Neuronal stem cell (in vitro differentiated cells): ENCODE results near the gene MAPK1. TPM values are rescaled to one million over a fixed set of nuclear protein-coding genes. Genes with fewer than 3 reads are reported as not detected.

Source experiments
- DNase-seq: peaks from one replicate; pipeline ENCODE4 v3.0.0-alpha.2; 2013; ENCODE audit warnings: low spot score
- H2AFZ ChIP-seq: one replicate; pipeline ENCODE4 v1.6.1; 2013; ENCODE audit warnings: mild to moderate bottlenecking, low read length, inconsistent platforms
- H2AK5ac ChIP-seq: 2 replicates; pipeline ENCODE4 v1.6.1; 2013; ENCODE audit warnings: low read depth, mild to moderate bottlenecking, inconsistent platforms, low read length, moderate library complexity, mixed read lengths
- H2BK120ac ChIP-seq: 2 replicates; pipeline ENCODE4 v1.6.1; 2013; ENCODE audit warnings: low read depth, mild to moderate bottlenecking, inconsistent platforms, low read length, moderate library complexity, mixed read lengths
- H2BK12ac ChIP-seq: one replicate; pipeline ENCODE4 v1.6.1; 2013; ENCODE audit warnings: low read length, inconsistent platforms
- H2BK15ac ChIP-seq: 2 replicates; pipeline ENCODE4 v1.6.1; 2013; ENCODE audit warnings: mild to moderate bottlenecking, low read length, inconsistent platforms, mixed read lengths
- H2BK5ac ChIP-seq: one replicate; pipeline ENCODE4 v1.6.1; 2013; ENCODE audit warnings: inconsistent platforms, mild to moderate bottlenecking, low read length, moderate library complexity
- H3K14ac ChIP-seq: one replicate; pipeline ENCODE4 v1.6.1; 2013; ENCODE audit warnings: low read length, inconsistent platforms
- H3K18ac ChIP-seq: 2 replicates; pipeline ENCODE4 v1.6.1; 2013; ENCODE audit warnings: low read length, inconsistent platforms
- H3K23ac ChIP-seq: 2 replicates; pipeline ENCODE4 v1.6.1; 2013; ENCODE audit warnings: low read depth, mild to moderate bottlenecking, mixed read lengths, low read length, inconsistent platforms; ENCODE audit not compliant: poor library complexity
- H3K27ac ChIP-seq: replicated peaks from 3 replicates; pipeline ENCODE4 v1.5.1; 2013; ENCODE audit warnings: low read length, inconsistent platforms
- H3K27me3 ChIP-seq, 3 experiments: 2 replicates each; pipeline ENCODE4 v1.6.1; 2013; ENCODE audit warnings: low read length in 3 of 3, mild to moderate bottlenecking in 2 of 3, inconsistent platforms in 1 of 3, low read depth in 1 of 3, mixed read lengths in 1 of 3, moderate library complexity in 1 of 3; ENCODE audit not compliant: control insufficient read depth in 3 of 3, insufficient read depth in 3 of 3
- H3K36me3 ChIP-seq, 2 donors: replicated peaks in 1 of 2; 2 replicates each; pipeline ENCODE4 v1.6.1; 2013; ENCODE audit warnings: low read length in 2 of 2; ENCODE audit not compliant: control insufficient read depth in 2 of 2, insufficient read depth in 2 of 2
- H3K4ac ChIP-seq: 2 replicates; pipeline ENCODE4 v1.6.1; 2013; ENCODE audit warnings: inconsistent platforms, mild to moderate bottlenecking, low read length, moderate library complexity
- H3K4me1 ChIP-seq, 2 donors: 1 replicate in 1 of 2; 2 replicates in 1 of 2; pipeline ENCODE4 v1.6.1; 2013; ENCODE audit warnings: low read length in 2 of 2, low read depth in 1 of 2; ENCODE audit not compliant: control insufficient read depth in 2 of 2, insufficient read depth in 1 of 2
- H3K4me2 ChIP-seq: one replicate; pipeline ENCODE4 v1.6.1; 2013; ENCODE audit warnings: mild to moderate bottlenecking, low read length, inconsistent platforms; ENCODE audit not compliant: insufficient read depth, poor library complexity, severe bottlenecking
- H3K4me3 ChIP-seq, 2 donors: 2 replicates each; pipeline ENCODE4 v1.5.1; 2013; ENCODE audit warnings: low read length in 2 of 2, mild to moderate bottlenecking in 2 of 2, inconsistent platforms in 1 of 2, moderate library complexity in 1 of 2
- H3K79me1 ChIP-seq: one replicate; pipeline ENCODE4 v1.6.1; 2013; ENCODE audit warnings: low read depth, mild to moderate bottlenecking, inconsistent platforms, low read length, moderate library complexity
- H3K9ac ChIP-seq: one replicate; pipeline ENCODE4 v1.6.1; 2013; ENCODE audit warnings: mild to moderate bottlenecking, low read depth, low read length, inconsistent platforms; ENCODE audit not compliant: poor library complexity
- H3K9me3 ChIP-seq, 2 donors: replicated peaks in 1 of 2; 2 replicates each; pipeline versions ENCODE3 to v1.6.1; 2013; ENCODE audit warnings: low read length in 2 of 2, mild to moderate bottlenecking in 2 of 2, inconsistent platforms in 1 of 2, low read depth in 1 of 2, mixed read lengths in 1 of 2, moderate library complexity in 1 of 2; ENCODE audit not compliant: control insufficient read depth in 2 of 2, insufficient read depth in 1 of 2
- H4K8ac ChIP-seq: one replicate; pipeline ENCODE4 v1.6.1; 2013; ENCODE audit warnings: low read depth, mild to moderate bottlenecking, inconsistent platforms, low read length, moderate library complexity
- H4K91ac ChIP-seq: one replicate; pipeline ENCODE4 v1.6.1; 2013; ENCODE audit warnings: low read length, low read depth, mild to moderate bottlenecking, inconsistent platforms; ENCODE audit not compliant: poor library complexity
- WGBS, 2 donors: extraction: QIAGEN DNeasy Blood & Tissue Kit; methylation state at CpG; one replicate each; pipeline ENCODE4 v1.1.7; 2013; ENCODE audit warnings: missing lambda C conversion rate in 2 of 2, mixed read lengths in 1 of 2; ENCODE audit not compliant: insufficient read length in 2 of 2, insufficient replicate concordance in 1 of 2; ENCODE audit errors: extremely low coverage in 2 of 2; 5-methylcytosine and 5-hydroxymethylcytosine counted together
- small RNA-seq: library from polyadenylated mRNA; stranded (forward); fragments of <200 nt; extraction: miRNeasy Mini kit (QIAGEN cat#:217004); gene quantifications from one replicate; pipeline ENCODE3, GENCODE V24; 2013; ENCODE audit not compliant: insufficient read depth

MAPK1 gene

DNA sequence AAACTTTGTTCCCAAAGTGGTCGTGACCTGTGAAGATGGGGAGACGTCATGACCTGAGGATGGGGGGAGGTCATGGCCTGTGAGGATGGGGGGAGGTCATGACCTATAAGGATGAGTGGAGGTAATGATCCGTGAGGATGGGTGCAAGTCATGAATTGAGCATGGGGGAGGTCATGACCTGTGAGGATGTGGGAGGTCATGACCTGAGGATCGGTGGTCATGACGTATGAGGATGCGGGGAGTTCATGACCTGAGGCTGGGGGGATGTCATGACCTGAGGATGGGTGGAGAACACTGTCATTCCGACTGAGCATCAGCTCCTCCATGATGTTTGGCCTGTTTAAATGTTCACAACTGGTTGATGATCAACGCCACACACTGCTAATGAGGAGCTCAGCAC is 157.8 kb downstream of the MAPK1 start:
- Histone ChIP-seq H3K79me1 (peaks cover 5% of the 10 kb centered on the region), H4K8ac (no peak overlapping the region)
- WGBS, 2 donors = no CpG with 5 or more reads among the region's 8 CpGs

DNA sequence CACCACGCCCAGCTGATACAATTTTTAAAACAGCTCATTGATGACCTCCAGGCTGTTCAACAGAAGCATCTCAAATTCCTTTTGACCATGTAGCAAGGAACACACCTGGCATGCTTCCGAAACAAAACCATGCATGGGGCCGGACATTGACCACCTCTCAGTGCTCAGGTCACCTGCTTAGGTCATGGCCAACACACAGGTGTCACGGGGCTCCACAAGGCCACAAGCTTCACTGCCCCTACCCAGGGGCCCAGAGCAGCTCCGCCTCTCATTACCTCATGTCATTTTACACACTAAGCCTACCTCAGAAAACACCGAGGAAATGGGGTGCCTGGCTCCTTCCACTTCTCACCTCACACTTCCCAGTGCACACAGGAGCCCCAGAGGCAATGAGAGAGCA is 158.5 kb downstream of the MAPK1 start:
- H2AK5ac ChIP-seq = no peak overlapping the region
- peaks cover 0 to 1% of the 10 kb centered on the region in 2 donors for H3K4me1 ChIP-seq
- H2AFZ ChIP-seq = no peak overlapping the region
- no peak overlapping the region for H3K4me2 ChIP-seq
- no peak overlapping the region for H3K4ac ChIP-seq
- no peaks in the 10 kb centered on the region for H3K9me3 ChIP-seq
- no peak for DNase-seq
- H3K36me3 ChIP-seq = peaks cover 20 to 65% of the 10 kb centered on the region in 2 donors
- H3K27me3 ChIP-seq = no peaks in the 10 kb centered on the region
- H4K8ac ChIP-seq = no peak overlapping the region
- H3K9ac ChIP-seq = no peak overlapping the region
- H2BK12ac ChIP-seq = no peak overlapping the region
- peaks cover 2% of the 10 kb centered on the region for H3K79me1 ChIP-seq
- no peak overlapping the region for H3K14ac ChIP-seq
- peak overlapping the region; percentile 17 for H3K23ac ChIP-seq
- no peak overlapping the region for H3K4me3 ChIP-seq
- H4K91ac ChIP-seq = no peak overlapping the region
- no peak overlapping the region for H2BK5ac ChIP-seq
- H2BK15ac ChIP-seq = no peak overlapping the region
- H3K27ac ChIP-seq = no peak overlapping the region
- H2BK120ac ChIP-seq = no peak overlapping the region
- H3K18ac ChIP-seq = no peak overlapping the region
- no CpG with 5 or more reads among the region's 6 CpGs for WGBS, 2 donors

More for the DNA sequence above, 157.8 kb downstream of the MAPK1 start:
- no peak overlapping the region for H4K91ac ChIP-seq
- no peak overlapping the region for H2BK5ac ChIP-seq
- H3K27ac ChIP-seq = no peak overlapping the region
- peaks cover 0 to 1% of the 10 kb centered on the region in 2 donors for H3K4me1 ChIP-seq
- no peak overlapping the region for H2BK12ac ChIP-seq
- H3K4ac ChIP-seq = no peak overlapping the region
- H3K9ac ChIP-seq = no peak overlapping the region
- H3K36me3 ChIP-seq = peaks cover 18 to 67% of the 10 kb centered on the region in 2 donors
- H2BK15ac ChIP-seq = no peak overlapping the region
- no peak overlapping the region for H3K4me3 ChIP-seq
- H2AFZ ChIP-seq = no peak overlapping the region
- no peak overlapping the region for H2AK5ac ChIP-seq
- H3K9me3 ChIP-seq = no peaks in the 10 kb centered on the region
- no peak overlapping the region for H3K4me2 ChIP-seq
- DNase-seq = no peak
- H3K18ac ChIP-seq = no peak overlapping the region
- no peaks in the 10 kb centered on the region for H3K27me3 ChIP-seq
- no peak overlapping the region for H3K14ac ChIP-seq
- H2BK120ac ChIP-seq = no peak overlapping the region
- no peak overlapping the region for H3K23ac ChIP-seq

- Histone ChIP-seq H3K9ac (no peak overlapping the region), H4K8ac (no peak overlapping the region), H4K91ac (no peak overlapping the region), H3K23ac (no peak overlapping the region), H3K4me3 (no peak overlapping the region), H2BK15ac (no peak overlapping the region), H3K9me3 (no peaks in the 10 kb centered on the region), H3K4me2 (no peak overlapping the region), H2BK5ac (no peak overlapping the region), H3K27ac (no peak overlapping the region), H3K79me1 (peaks cover 4% of the 10 kb centered on the region), H2BK12ac (no peak overlapping the region), H3K4ac (no peak overlapping the region), H3K4me1 (no peaks in the 10 kb centered on the region), H3K18ac (no peak overlapping the region), H2BK120ac (no peak overlapping the region), H2AFZ (no peak overlapping the region), H2AK5ac (no peak overlapping the region), H3K14ac (no peak overlapping the region), H3K36me3 (peaks cover 25 to 75% of the 10 kb centered on the region in 2 donors), H3K27me3 (no peaks in the 10 kb centered on the region)
- no peak for DNase-seq
- WGBS, 2 donors = no CpG with 5 or more reads among the region's 3 CpGs
These were observed 159.8 kb downstream of the MAPK1 start for GRCh38 chr22:21707677-21708076.

Small RNAs within 50 kb of the gene (small RNA-seq; reads per million reads assigned to genes)
- gene RN7SL280P (not detected), gene RNA5SP493 (not detected)
